Loucy (cell line): Measurements from ENCODE around the gene MPRIP.

Experiments
- H2AFZ ChIP-seq: fragments of 200-600 bp; sonication (generic); 2 replicates; pipeline ENCODE4 v1.6.0; 2016; ENCODE audit warnings: antibody characterized with exemption, mild to moderate bottlenecking, low read length, moderate library complexity
- H3F3A ChIP-seq: fragments of 200-600 bp; 2 replicates; pipeline ENCODE4 v1.6.0; 2016; ENCODE audit warnings: antibody characterized with exemption, low read depth, mild to moderate bottlenecking
- H3K27me3 ChIP-seq: fragments of 200-600 bp; sonication (generic); 2 replicates; pipeline ENCODE4 v1.6.1; 2014; ENCODE audit warnings: low read length, mild to moderate bottlenecking; ENCODE audit not compliant: insufficient read depth, poor library complexity, severe bottlenecking
- H3K36me3 ChIP-seq: fragments of 200-600 bp; sonication (generic); 2 replicates; pipeline ENCODE4 v1.6.1; 2016; ENCODE audit warnings: low read length; ENCODE audit not compliant: insufficient read depth
- H3K4me1 ChIP-seq: fragments of 200-600 bp; sonication (generic); 2 replicates; pipeline ENCODE4 v1.5.1; 2014; ENCODE audit warnings: low read length, mild to moderate bottlenecking; ENCODE audit not compliant: insufficient read depth, poor library complexity, severe bottlenecking
- H3K4me2 ChIP-seq: fragments of 200-600 bp; sonication (generic); 2 replicates; pipeline ENCODE4 v1.6.0; 2014; ENCODE audit warnings: antibody characterized with exemption, low read length, low read depth, mild to moderate bottlenecking; ENCODE audit not compliant: poor library complexity, severe bottlenecking
- H3K4me3 ChIP-seq: fragments of 200-600 bp; sonication (generic); 2 replicates; pipeline ENCODE4 v1.5.1; 2014; ENCODE audit warnings: low read length, mild to moderate bottlenecking, mixed read lengths; ENCODE audit not compliant: poor library complexity, severe bottlenecking
- H3K79me2 ChIP-seq: fragments of 200-600 bp; sonication (generic); 2 replicates; pipeline ENCODE4 v1.6.1; 2014; ENCODE audit warnings: low read length; ENCODE audit not compliant: insufficient read depth
- H3K9ac ChIP-seq: fragments of 200-600 bp; sonication (generic); 2 replicates; pipeline ENCODE4 v1.6.0; 2014; ENCODE audit warnings: mild to moderate bottlenecking, low read depth, low read length, moderate library complexity; ENCODE audit not compliant: poor library complexity, severe bottlenecking
- H3K9me2 ChIP-seq: fragments of 200-600 bp; sonication (generic); replicated peaks from 2 replicates; pipeline ENCODE4 v1.6.1; 2016; ENCODE audit warnings: low read depth, low read length, mixed read lengths
- H3K9me3 ChIP-seq: fragments of 200-600 bp; sonication (generic); 2 replicates; pipeline ENCODE4 v1.6.1; 2014; ENCODE audit warnings: mild to moderate bottlenecking, antibody characterized with exemption, low read length, low read depth; ENCODE audit not compliant: insufficient read depth
- H4K20me1 ChIP-seq: fragments of 200-600 bp; sonication (generic); 2 replicates; pipeline ENCODE4 v1.6.0; 2014; ENCODE audit warnings: antibody characterized with exemption, low read length, mild to moderate bottlenecking; ENCODE audit not compliant: insufficient read depth, poor library complexity, severe bottlenecking
- EZH2phosphoT487 ChIP-seq: fragments of 200-600 bp; IDR thresholded peaks from 2 replicates; pipeline ENCODE4 v1.6.1; 2018; ENCODE audit warnings: antibody characterized with exemption, mild to moderate bottlenecking, moderate library complexity, borderline replicate concordance
- TF ChIP-seq, protein P1 (sequence below): fragments of 200-600 bp; sonication (generic); conservative IDR thresholded peaks from 2 replicates; pipeline ENCODE4 v1.5.1; 2014; ENCODE audit warnings: mild to moderate bottlenecking, antibody characterized with exemption, low read length

The MPRIP gene

DNA sequence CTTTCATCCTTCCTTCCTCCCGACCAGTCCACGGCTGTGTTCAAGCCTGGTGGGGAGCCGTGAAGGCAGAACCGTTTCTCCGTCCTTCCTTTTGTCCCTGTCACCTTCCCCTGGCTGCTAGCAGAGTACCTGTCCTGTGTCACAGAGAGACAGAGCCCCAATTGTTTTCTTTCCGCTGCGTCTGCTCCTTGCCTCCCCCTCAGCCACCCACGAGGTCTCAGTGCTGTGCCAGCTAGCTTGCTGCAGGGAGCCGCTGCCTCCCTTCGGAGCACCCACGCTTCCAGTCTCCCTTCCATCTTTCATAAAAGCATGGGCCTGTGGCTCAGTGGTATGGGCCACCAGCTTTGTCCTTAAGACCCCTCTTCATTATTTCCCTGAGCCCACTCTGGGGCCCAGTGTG lies 62.2 kb downstream of the MPRIP start:
- H2AFZ ChIP-seq, result no peak overlapping the region
- no peaks in the 10 kb centered on the region for H3K9me2 ChIP-seq
- no peak overlapping the region for H3K4me2 ChIP-seq
- no peaks in the 10 kb centered on the region for H3K27me3 ChIP-seq
- no peak overlapping the region for H3K9ac ChIP-seq
- H4K20me1 ChIP-seq, result peaks cover 6% of the 10 kb centered on the region
- TF ChIP-seq, protein P1, sequence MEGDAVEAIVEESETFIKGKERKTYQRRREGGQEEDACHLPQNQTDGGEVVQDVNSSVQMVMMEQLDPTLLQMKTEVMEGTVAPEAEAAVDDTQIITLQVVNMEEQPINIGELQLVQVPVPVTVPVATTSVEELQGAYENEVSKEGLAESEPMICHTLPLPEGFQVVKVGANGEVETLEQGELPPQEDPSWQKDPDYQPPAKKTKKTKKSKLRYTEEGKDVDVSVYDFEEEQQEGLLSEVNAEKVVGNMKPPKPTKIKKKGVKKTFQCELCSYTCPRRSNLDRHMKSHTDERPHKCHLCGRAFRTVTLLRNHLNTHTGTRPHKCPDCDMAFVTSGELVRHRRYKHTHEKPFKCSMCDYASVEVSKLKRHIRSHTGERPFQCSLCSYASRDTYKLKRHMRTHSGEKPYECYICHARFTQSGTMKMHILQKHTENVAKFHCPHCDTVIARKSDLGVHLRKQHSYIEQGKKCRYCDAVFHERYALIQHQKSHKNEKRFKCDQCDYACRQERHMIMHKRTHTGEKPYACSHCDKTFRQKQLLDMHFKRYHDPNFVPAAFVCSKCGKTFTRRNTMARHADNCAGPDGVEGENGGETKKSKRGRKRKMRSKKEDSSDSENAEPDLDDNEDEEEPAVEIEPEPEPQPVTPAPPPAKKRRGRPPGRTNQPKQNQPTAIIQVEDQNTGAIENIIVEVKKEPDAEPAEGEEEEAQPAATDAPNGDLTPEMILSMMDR, result no peak
- no peak for TF ChIP-seq EZH2phosphoT487
- H3K36me3 ChIP-seq, result peaks cover 8% of the 10 kb centered on the region; the same call in 1 of the 2 replicates
- no peak overlapping the region for H3K4me3 ChIP-seq
- no peaks in the 10 kb centered on the region for H3K4me1 ChIP-seq
- H3K9me3 ChIP-seq, result no peaks in the 10 kb centered on the region
- no peaks in the 10 kb centered on the region for H3F3A ChIP-seq
- H3K79me2 ChIP-seq, result peaks cover 61% of the 10 kb centered on the region; the same call in 1 of the 2 replicates

DNA sequence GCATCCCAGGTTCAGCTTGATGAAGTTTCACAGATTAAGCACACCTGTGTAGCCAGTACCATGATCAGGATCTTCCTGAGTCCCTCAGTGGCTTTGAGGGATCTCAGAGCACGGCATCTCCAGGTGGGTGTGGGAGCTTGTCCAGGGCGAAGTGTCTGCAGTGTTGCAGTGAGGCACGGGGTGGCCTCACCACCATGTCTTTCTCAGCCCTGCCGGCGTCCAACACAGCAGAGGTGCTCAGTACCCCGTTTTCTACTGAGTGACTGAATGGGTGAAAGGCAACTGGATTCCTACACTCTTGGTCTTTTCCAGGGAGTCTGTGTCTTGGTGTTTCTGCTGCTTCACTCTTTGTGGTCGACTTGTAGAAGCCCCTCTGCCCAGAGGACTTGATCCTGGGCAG lies 63.7 kb downstream of the MPRIP start:
- no peak overlapping the region for H3K9ac ChIP-seq

DNA sequence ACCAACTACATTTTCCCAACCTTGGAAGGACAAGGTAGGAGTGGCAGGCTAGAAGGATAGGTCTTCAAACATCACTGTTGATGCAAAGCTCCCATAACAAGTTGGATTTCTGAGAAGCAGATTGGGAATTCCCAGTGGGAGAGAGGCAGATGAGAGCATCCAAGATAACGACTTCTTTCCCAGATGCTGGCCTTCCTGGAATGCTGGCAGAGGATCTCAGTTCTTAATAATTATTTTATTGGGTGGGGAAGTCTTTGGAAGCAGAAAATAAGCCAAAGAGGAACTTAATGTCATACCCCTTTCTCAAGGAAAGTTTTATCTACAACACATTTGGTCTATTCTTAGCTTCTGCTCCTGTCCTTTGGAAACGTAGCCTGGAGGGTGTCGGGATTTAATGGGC lies 64.5 kb downstream of the MPRIP start:
- no peaks in the 10 kb centered on the region for H3F3A ChIP-seq
- H3K9ac ChIP-seq, result no peak overlapping the region
- TF ChIP-seq, protein P1, result no peak
- TF ChIP-seq EZH2phosphoT487, result no peak
- no peak overlapping the region for H3K4me3 ChIP-seq
- no peaks in the 10 kb centered on the region for H3K9me3 ChIP-seq
- peaks cover 72% of the 10 kb centered on the region; the same call in 1 of the 2 replicates for H3K79me2 ChIP-seq
- H3K4me1 ChIP-seq, result no peaks in the 10 kb centered on the region
- H3K4me2 ChIP-seq, result no peak overlapping the region
- H3K9me2 ChIP-seq, result no peaks in the 10 kb centered on the region
- no peaks in the 10 kb centered on the region for H3K27me3 ChIP-seq
- peaks cover 8% of the 10 kb centered on the region for H4K20me1 ChIP-seq
- no peak overlapping the region for H2AFZ ChIP-seq
- peaks cover 8% of the 10 kb centered on the region; the same call in 1 of the 2 replicates for H3K36me3 ChIP-seq

More for the DNA sequence above, 63.7 kb downstream of the MPRIP start:
- Histone ChIP-seq H3K4me3 (no peak overlapping the region), H3K27me3 (no peaks in the 10 kb centered on the region), H3K4me1 (no peaks in the 10 kb centered on the region), H3K79me2 (peaks cover 69% of the 10 kb centered on the region; the same call in 1 of the 2 replicates), H3K9me3 (no peaks in the 10 kb centered on the region), H3F3A (no peaks in the 10 kb centered on the region), H3K4me2 (no peak overlapping the region), H3K36me3 (peaks cover 8% of the 10 kb centered on the region; the same call in 1 of the 2 replicates), H3K9me2 (no peaks in the 10 kb centered on the region), H2AFZ (no peak overlapping the region), H4K20me1 (peaks cover 8% of the 10 kb centered on the region)
- no peak for TF ChIP-seq EZH2phosphoT487
- TF ChIP-seq, protein P1, result no peak
